HG03139 (cell line): Measurements from ENCODE around the gene FAM204A.

Experiments
- ATAC-seq: cut with Tn5 transposase; IDR thresholded peaks from one replicate; pipeline ENCODE4 v1.9.1; 2021; ENCODE audit not compliant: unreplicated experiment

FAM204A gene

GRCh38 chr10:118251791-118252190 lies 90.3 kb downstream of the FAM204A start:
- no peak for ATAC-seq

DNA sequence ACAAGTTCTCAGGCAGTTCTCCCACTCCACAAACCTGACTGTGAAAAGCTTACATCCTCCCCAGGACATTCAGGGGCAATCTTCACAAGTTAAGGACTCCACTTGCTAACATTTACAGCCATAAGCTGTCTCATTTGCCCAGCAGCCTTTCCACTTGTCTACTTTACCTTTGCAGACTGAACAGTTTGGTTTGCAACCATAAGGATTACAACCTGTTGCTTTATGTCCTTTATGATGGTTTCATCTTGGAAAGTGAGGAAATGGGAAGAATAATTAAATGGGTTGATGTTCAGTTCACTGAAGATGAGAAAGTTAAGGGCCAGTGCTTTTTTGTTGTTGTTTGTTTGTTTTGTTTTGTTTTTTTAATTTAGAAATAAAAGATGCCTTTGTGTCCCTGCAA lies 92.4 kb downstream of the FAM204A start:
- ATAC-seq: no peak
